AG09309 (cell line): ENCODE measurements around the gene PNN.
"Not testable (repeated sequence)": the region's sequence is repeated elsewhere in the genome, so short reads cannot be mapped to it uniquely, and the experiment has no call there.

Source experiments
- DNase-seq: peaks from one replicate; pipeline ENCODE4 v3.0.0-alpha.2; 2010; ENCODE audit warnings: low read depth
- H3K4me3 ChIP-seq: 2 replicates; pipeline ENCODE4 v1.5.1; 2011; ENCODE audit warnings: mild to moderate bottlenecking, low read depth, low read length, moderate library complexity; ENCODE audit not compliant: control insufficient read depth
- CTCF ChIP-seq: IDR thresholded peaks from 2 replicates; pipeline ENCODE4 v1.5.1; 2011; ENCODE audit warnings: mild to moderate bottlenecking, low read depth, low read length, inconsistent platforms; ENCODE audit not compliant: insufficient read depth, control insufficient read depth; ENCODE audit errors: missing control alignments

Gene PNN

DNA sequence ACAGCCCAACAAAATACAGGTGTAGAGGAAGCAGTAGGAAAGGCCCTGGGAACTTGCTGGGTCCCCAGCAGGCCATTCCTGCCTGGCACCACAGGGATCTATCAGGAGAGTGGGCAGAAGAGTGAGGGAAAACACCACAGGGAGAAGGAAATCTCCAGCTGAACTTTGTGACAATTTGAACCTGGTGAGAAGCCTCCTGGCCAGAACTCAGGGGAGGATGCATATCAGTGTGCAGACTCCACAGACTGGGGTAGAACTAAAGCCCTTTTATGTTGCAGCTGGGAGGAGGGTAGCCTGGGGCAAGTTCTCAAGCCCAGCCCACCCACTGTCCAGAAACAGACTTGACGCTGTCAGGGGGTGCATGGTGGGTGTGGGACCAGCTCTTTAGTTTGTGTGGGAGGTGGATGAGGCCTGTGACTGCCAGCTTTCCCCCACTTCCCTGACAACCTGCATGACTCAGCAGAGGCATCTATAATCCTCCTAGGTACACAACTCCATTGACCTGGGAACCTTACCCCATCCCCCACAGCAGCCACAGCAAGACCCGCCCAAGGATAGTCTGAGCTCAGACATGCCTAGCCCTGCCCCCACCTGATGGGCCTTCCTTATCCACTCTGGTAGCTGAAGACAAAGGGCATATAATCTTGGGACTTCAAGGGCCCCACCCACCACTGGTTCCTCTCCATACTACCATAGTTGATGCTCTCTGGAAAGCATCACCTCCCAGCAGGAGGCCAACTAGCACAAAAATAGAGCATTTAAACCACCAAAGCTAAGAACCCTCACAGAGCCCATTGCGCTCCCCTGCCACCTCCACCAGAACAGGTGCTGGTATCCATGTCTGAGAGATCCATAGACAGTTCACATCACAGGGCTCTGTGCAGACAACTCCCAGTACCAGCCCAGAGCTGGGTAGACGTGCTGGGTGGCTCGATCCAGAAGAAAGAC lies 28.9 kb downstream of the PNN start:
- DNase-seq: no peak
- TF ChIP-seq CTCF: no peak
- no peak overlapping the region for H3K4me3 ChIP-seq

GRCh38 chr14:39207430-39207829 lies 32.4 kb downstream of the PNN start:
- DNase-seq, H3K4me3 ChIP-seq: not testable (repeated sequence)

DNA sequence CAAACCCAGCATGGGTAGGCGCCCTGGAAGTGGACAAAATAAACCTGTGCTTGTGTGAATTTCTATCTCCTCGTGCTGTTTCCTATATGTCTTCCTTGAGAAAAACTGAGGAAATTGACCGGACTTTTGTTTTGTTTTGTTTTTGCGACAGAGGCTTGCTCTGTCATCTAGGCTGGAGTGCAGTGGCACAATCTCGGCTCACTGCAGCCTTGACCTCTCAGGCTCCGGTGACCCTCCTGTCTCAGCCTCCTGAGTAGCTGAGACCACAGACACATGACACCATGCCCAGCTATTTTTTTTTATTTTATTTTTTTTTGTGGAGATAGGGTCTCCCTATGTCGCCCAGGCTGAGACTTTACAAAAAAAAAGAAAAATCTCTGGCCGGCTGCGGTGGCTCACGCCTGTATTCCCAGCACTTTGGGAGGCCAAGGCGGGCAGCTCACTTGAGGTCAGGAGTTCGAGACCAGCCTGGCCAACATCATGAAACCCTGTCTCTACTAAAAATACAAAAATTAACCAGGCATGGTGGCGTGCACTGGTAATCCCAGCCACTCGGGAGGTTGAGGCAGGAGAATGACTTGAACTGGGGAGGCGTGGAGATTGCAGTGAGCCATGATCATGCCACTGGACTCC lies 36.2 kb downstream of the PNN start:
- H3K4me3 ChIP-seq: no peak overlapping the region
- no peak for TF ChIP-seq CTCF
- no peak for DNase-seq

DNA sequence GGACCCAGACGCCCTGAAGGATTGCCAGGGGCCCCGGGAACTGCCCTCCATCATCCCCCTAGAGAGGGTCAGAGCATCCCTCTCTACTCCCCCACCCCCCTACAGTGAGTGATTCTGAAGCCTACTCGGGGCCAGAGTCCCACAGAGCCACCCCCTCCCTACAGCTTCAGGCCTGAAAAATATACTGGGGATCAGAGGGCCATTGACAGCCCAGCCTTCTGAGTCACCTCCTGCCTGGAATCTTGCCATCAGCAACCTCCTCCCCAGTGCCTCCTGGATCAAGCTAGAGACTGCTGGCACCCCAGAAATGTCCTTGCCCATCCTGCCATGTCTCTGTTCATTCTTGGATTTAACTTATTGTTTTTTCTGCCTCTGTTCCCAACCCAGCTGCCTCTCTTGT lies 37.0 kb downstream of the PNN start:
- H3K4me3 ChIP-seq: no peak overlapping the region
- DNase-seq: no peak
- no peak for TF ChIP-seq CTCF

DNA sequence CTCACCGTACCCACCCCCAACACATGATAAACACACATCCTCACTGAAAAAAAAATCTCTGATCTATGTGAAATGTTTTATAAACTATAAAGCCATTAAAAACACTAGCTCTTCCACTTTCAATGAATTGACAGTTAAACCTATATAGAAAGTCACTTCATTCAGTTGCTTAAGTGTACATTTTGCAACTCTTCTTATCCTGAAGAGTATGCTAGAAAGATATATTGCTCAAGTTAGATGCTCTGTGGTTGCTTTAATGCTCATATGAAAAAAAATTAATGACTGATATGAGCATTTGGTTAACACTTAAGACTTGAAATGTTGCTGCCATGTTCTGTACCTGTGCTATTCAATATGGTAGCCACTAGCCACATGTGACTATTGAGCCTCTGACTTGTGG lies 37.6 kb downstream of the PNN start:
- TF ChIP-seq CTCF: no peak
- H3K4me3 ChIP-seq: no peak overlapping the region
- DNase-seq: no peak

GRCh38 chr14:39217214-39217879 lies 42.3 kb downstream of the PNN start:
- no peak for DNase-seq
- no peak overlapping the region for H3K4me3 ChIP-seq
- TF ChIP-seq CTCF: no peak

DNA sequence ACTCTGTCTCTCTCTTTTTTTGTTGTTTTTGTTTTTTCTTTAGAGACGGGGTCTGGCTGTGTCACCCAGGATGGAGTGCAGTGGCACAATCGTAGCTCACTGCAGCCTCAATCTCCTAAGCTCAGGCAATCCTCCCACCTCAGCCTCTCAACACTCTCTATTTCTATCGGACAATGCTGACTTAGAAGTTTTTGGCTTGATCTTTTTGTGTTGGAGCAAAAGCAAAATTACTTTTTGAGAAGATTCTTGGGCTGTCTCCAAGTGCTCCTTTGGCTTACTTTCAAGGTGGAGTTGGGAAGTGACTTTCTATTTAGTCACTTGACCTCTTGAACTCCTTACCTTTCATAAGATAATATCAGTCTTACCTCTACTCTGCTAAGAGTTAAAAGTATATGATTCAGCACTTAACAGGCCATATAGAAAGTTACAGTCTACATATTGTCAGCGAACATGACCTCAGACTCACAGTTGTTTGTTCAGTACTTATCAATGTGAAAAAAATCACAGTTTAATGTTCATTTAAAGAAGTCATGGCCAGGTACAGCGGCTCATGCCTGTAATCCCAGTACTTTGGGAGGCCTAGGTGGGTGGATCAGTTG lies 43.2 kb downstream of the PNN start:
- no peak for DNase-seq
- no peak for TF ChIP-seq CTCF
- H3K4me3 ChIP-seq: no peak overlapping the region
